H1 (cell line): Measurements from ENCODE around the gene POLH. TPM values are rescaled to one million over a fixed set of nuclear protein-coding genes. Genes with fewer than 3 reads are reported as not detected.
"Not testable (repeated sequence)": the region's sequence is repeated elsewhere in the genome, so short reads cannot be mapped to it uniquely, and the experiment has no call there.

Experiments used
- CTCF ChIA-PET: fragments of 300-600 bp; sonication (Branson Sonifier 250); formaldehyde crosslinking; loops from one replicate; lab custom pipeline; 2021; ENCODE audit not compliant: partially characterized antibody; lab: Charles Lee
- POLR2A ChIA-PET: fragments of 300-600 bp; sonication (Branson Sonifier 250); formaldehyde crosslinking; loops from one replicate; lab custom pipeline; 2021; ENCODE audit warnings: inconsistent platforms; ENCODE audit not compliant: partially characterized antibody; lab: Charles Lee
- DNase-seq, 2 experiments: peaks; one replicate each; pipeline versions ENCODE4 v3.0.0 to v3.0.0-alpha.2; 2010 to 2022; ENCODE audit warnings: low spot score in 2 of 2, low read depth in 1 of 2, mixed read lengths in 1 of 2
- FAIRE-seq: peaks from 2 replicates; lab custom pipeline; 2011; peaks lifted over from hg19 to GRCh38; lab: Jason Lieb, UNC
- H2AFZ ChIP-seq: 2 replicates; pipeline ENCODE4 v1.8.1; 2012; ENCODE audit warnings: low read length, inconsistent platforms
- H2AK5ac ChIP-seq: 2 replicates; pipeline ENCODE4 v1.6.1; 2013; ENCODE audit warnings: low read depth, low read length
- H2BK120ac ChIP-seq: replicated peaks from 2 replicates; pipeline ENCODE3; 2013; ENCODE audit warnings: low read depth, low read length, inconsistent platforms
- H2BK12ac ChIP-seq: 2 replicates; pipeline ENCODE4 v1.6.1; 2013; ENCODE audit warnings: low read depth, low read length
- H2BK15ac ChIP-seq: 2 replicates; pipeline ENCODE4 v1.6.1; 2013; ENCODE audit warnings: low read length
- H2BK20ac ChIP-seq: 2 replicates; pipeline ENCODE4 v1.6.1; 2013; ENCODE audit warnings: low read length
- H2BK5ac ChIP-seq: 2 replicates; pipeline ENCODE4 v1.6.1; 2013; ENCODE audit warnings: low read depth, low read length
- H3K14ac ChIP-seq: 2 replicates; pipeline ENCODE4 v1.6.1; 2013; ENCODE audit warnings: inconsistent platforms; ENCODE audit not compliant: insufficient read length
- H3K18ac ChIP-seq: 2 replicates; pipeline ENCODE4 v1.6.1; 2013; ENCODE audit warnings: low read length; ENCODE audit errors: extremely low read depth
- H3K23ac ChIP-seq: 2 replicates; pipeline ENCODE4 v1.6.1; 2013; ENCODE audit warnings: inconsistent platforms; ENCODE audit not compliant: insufficient read length
- H3K23me2 ChIP-seq: 2 replicates; pipeline ENCODE4 v1.6.1; 2013; ENCODE audit warnings: low read depth, low read length
- H3K27ac ChIP-seq: 2 replicates; pipeline ENCODE4 v1.6.1; 2011; ENCODE audit warnings: low read depth, low read length, inconsistent platforms
- H3K27me3 ChIP-seq, 4 experiments: replicated peaks in 1 of 4; 1 replicate in 1 of 4; 2 replicates in 3 of 4; pipeline versions ENCODE4 v1.6.1 to v1.8.1; 2011 to 2013; ENCODE audit warnings: low read length in 3 of 4, mild to moderate bottlenecking in 3 of 4, inconsistent platforms in 2 of 4, mixed read lengths in 2 of 4, moderate library complexity in 1 of 4; ENCODE audit not compliant: control insufficient read depth in 3 of 4, insufficient read depth in 3 of 4; ENCODE audit errors: extremely low read depth in 1 of 4
- H3K36me3 ChIP-seq, 4 experiments: 2 replicates each; pipeline versions ENCODE4 v1.6.1 to v1.8.1; 2011 to 2013; ENCODE audit warnings: mild to moderate bottlenecking in 4 of 4, low read length in 3 of 4, moderate library complexity in 2 of 4, control low read depth in 1 of 4, inconsistent platforms in 1 of 4; ENCODE audit not compliant: insufficient read depth in 4 of 4, control insufficient read depth in 2 of 4
- H3K4ac ChIP-seq: replicated peaks from 2 replicates; pipeline ENCODE3; 2013; ENCODE audit warnings: low read length, low read depth, mixed read lengths, inconsistent platforms; ENCODE audit not compliant: insufficient read length
- H3K4me1 ChIP-seq, 4 experiments: replicated peaks in 1 of 4; 1 replicate in 1 of 4; 2 replicates in 3 of 4; pipeline versions ENCODE4 v1.6.1 to v1.8.1; 2011 to 2013; ENCODE audit warnings: low read length in 3 of 4, inconsistent platforms in 2 of 4, mixed read lengths in 1 of 4; ENCODE audit not compliant: insufficient read depth in 4 of 4, control insufficient read depth in 3 of 4
- H3K4me2 ChIP-seq, 2 experiments: 2 replicates each; pipeline versions ENCODE4 v1.6.1 to v1.8.1; 2011 to 2013; ENCODE audit warnings: low read depth in 2 of 2, low read length in 2 of 2, control low read depth in 1 of 2, inconsistent platforms in 1 of 2, mild to moderate bottlenecking in 1 of 2; ENCODE audit not compliant: insufficient read depth in 1 of 2
- H3K4me3 ChIP-seq, 4 experiments: fragments of 200-600, 300-600 bp in 1 of 4; sonication (generic), shearing (Covaris generic), sonication (Bioruptor Twin) in 1 of 4; 2 replicates each; pipeline versions ENCODE4 v1.5.1 to v1.8.1; 2011 to 2016; ENCODE audit warnings: low read length in 4 of 4, low read depth in 3 of 4, control low read depth in 2 of 4, inconsistent platforms in 2 of 4, mild to moderate bottlenecking in 2 of 4, mixed read lengths in 1 of 4, moderate library complexity in 1 of 4; ENCODE audit not compliant: insufficient read depth in 2 of 4; ENCODE audit errors: extremely low read depth in 1 of 4
- H3K56ac ChIP-seq: replicated peaks from 2 replicates; pipeline ENCODE3; 2013; ENCODE audit warnings: low read depth, mild to moderate bottlenecking, mixed read lengths, low read length, inconsistent platforms; ENCODE audit not compliant: insufficient read length
- H3K79me1 ChIP-seq: 2 replicates; pipeline ENCODE4 v1.6.1; 2013; ENCODE audit warnings: low read depth, low read length, control low read depth
- H3K79me2 ChIP-seq, 2 experiments: 2 replicates each; pipeline versions ENCODE4 v1.6.1 to v1.8.1; 2012 to 2013; ENCODE audit warnings: low read length in 2 of 2, mild to moderate bottlenecking in 2 of 2, inconsistent platforms in 1 of 2; ENCODE audit not compliant: insufficient read depth in 2 of 2, control insufficient read depth in 1 of 2
- H3K9ac ChIP-seq, 4 experiments: replicated peaks in 1 of 4; 1 replicate in 1 of 4; 2 replicates in 3 of 4; pipeline versions ENCODE4 v1.6.1 to v1.8.1; 2011 to 2013; ENCODE audit warnings: low read depth in 3 of 4, low read length in 3 of 4, control low read depth in 2 of 4, mild to moderate bottlenecking in 2 of 4, moderate library complexity in 2 of 4, inconsistent platforms in 1 of 4; ENCODE audit errors: extremely low read depth in 1 of 4
- H3K9me3 ChIP-seq, 2 experiments: 2 replicates each; pipeline versions ENCODE4 v1.6.1 to v1.8.1; 2012 to 2013; ENCODE audit warnings: mild to moderate bottlenecking in 2 of 2, moderate library complexity in 2 of 2, control low read depth in 1 of 2, inconsistent platforms in 1 of 2, low read depth in 1 of 2, low read length in 1 of 2, mixed read lengths in 1 of 2; ENCODE audit not compliant: insufficient read depth in 2 of 2
- H4K20me1 ChIP-seq, 2 experiments: replicated peaks in 1 of 2; 2 replicates each; pipeline versions ENCODE3 to v1.8.1; 2011 to 2013; ENCODE audit warnings: inconsistent platforms in 2 of 2, low read length in 2 of 2, mild to moderate bottlenecking in 1 of 2; ENCODE audit not compliant: insufficient read depth in 2 of 2, control insufficient read depth in 1 of 2
- H4K5ac ChIP-seq: 2 replicates; pipeline ENCODE4 v1.6.1; 2013; ENCODE audit warnings: low read length, low read depth, mixed read lengths, inconsistent platforms; ENCODE audit not compliant: insufficient read length
- H4K8ac ChIP-seq: 2 replicates; pipeline ENCODE4 v1.8.0; 2013; ENCODE audit warnings: mild to moderate bottlenecking, moderate library complexity, low read length, inconsistent platforms; ENCODE audit not compliant: insufficient read depth; ENCODE audit errors: extremely low read depth
- H4K91ac ChIP-seq: replicated peaks from 2 replicates; pipeline ENCODE3; 2013; ENCODE audit warnings: low read length, mixed read lengths, inconsistent platforms; ENCODE audit not compliant: insufficient read length
- WGBS, 2 experiments: shearing (Covaris generic) in 1 of 2; methylation state at CpG; one replicate each; pipeline versions ENCODE4 v1.1.6 to v1.1.7; 2013 to 2015; ENCODE audit warnings: low lambda C conversion rate in 2 of 2, mixed read lengths in 2 of 2, inconsistent platforms in 1 of 2, low coverage in 1 of 2, missing lambda C conversion rate in 1 of 2; ENCODE audit not compliant: insufficient replicate concordance in 2 of 2, insufficient coverage in 1 of 2, insufficient read length in 1 of 2; ENCODE audit errors: extremely low coverage in 1 of 2, missing lambda C conversion rate in 1 of 2; 5-methylcytosine and 5-hydroxymethylcytosine counted together
- polyA plus RNA-seq, 7 experiments: library from polyadenylated mRNA; depleted of rRNA in 3 of 7; stranded (reverse) in 5 of 7; unstranded in 2 of 7; fragments of >200 nt in 5 of 7; fragments of 200-250 nt in 2 of 7; gene quantifications; 1 replicate in 5 of 7; 2 replicates in 1 of 7; 4 replicates in 1 of 7; pipeline versions ENCODE4 v1.2.1 to v1.2.3, GENCODE V29; 2011 to 2013; ENCODE audit warnings: missing spikeins in 2 of 7, mixed read lengths in 2 of 7
- total RNA-seq: library from RNA; stranded (reverse); fragmentation: NEBNext Ultra II Directional; extraction: Animal tissue kit (Norgen Biotek cat#: 25700); gene quantifications from 2 replicates; pipeline ENCODE4 v1.2.1, GENCODE V29; 2021

Gene POLH
- total and polyA plus RNA-seq, 2 of the 8 experiments (the other 6 are each of a cell fraction or from before 2014, with no cell fraction given): 5.8 to 12.4 TPM

- peaks cover 0 to 14% (median 3%) of the 10 kb centered on the region in 4 experiments; a peak in 5 of 7 replicates for H3K4me1 ChIP-seq
- H3K14ac ChIP-seq, H2BK5ac ChIP-seq, H3K36me3 ChIP-seq, H2AK5ac ChIP-seq, H3K27me3 ChIP-seq, H3K56ac ChIP-seq, FAIRE-seq, H3K4me2 ChIP-seq, H3K23ac ChIP-seq, H3K4me3 ChIP-seq, H3K79me1 ChIP-seq, H3K27ac ChIP-seq, H2BK20ac ChIP-seq, H4K8ac ChIP-seq, H4K91ac ChIP-seq, CTCF ChIA-PET, DNase-seq, H3K18ac ChIP-seq, H2BK12ac ChIP-seq, H2BK15ac ChIP-seq, H2AFZ ChIP-seq, H4K20me1 ChIP-seq, H4K5ac ChIP-seq, H3K9me3 ChIP-seq, H3K4ac ChIP-seq, H2BK120ac ChIP-seq, H3K9ac ChIP-seq: not testable (repeated sequence)
- peaks cover 3 to 26% of the 10 kb centered on the region in 2 experiments for H3K79me2 ChIP-seq
- H3K23me2 ChIP-seq: peaks cover 14% of the 10 kb centered on the region
- WGBS, 2 experiments: 80% methylated on average over 6 of the region's 7 CpGs; no CpG with 5 or more reads in 1 of the 2 experiments
- POLR2A ChIA-PET: interaction anchor here (0.6 to 2.1 kb wide), 5 partner anchors 11 to 674 kb away, joined by 3 to 10 read pairs (median 3); partner anchors contain the start of genes HSP90AB1 and RSPH9
These were observed 57.0 kb downstream of the POLH start for GRCh38 chr6:43633002-43633401.
